Measurements from ENCODE around the gene APOBEC2. TPM values are rescaled to one million over a fixed set of nuclear protein-coding genes. Genes with fewer than 3 reads are reported as not detected.
A peak's percentile ranks its signal among the peaks of the same experiment; 100 is the strongest.

APOBEC2 gene
- total and polyA plus RNA-seq, 2 of the 13 experiments (the other 11 are each of a cell fraction or from before 2014, with no cell fraction given), result 0.09 TPM; not detected in 1

GRCh38 chr6:41073203-41073967 lies 20.4 kb downstream of the APOBEC2 start (continued):
- no peak for TF ChIP-seq ZNF720 (CRISPR knock-in tag; IDR thresholded peaks at IDR 0.05)
- TF ChIP-seq IKZF1 (IDR thresholded peaks at IDR 0.05), result no peak
- 0 out of 2 replicates have a peak, but pooled peaks have one; percentile 59 for TF ChIP-seq ZC3H4 (CRISPR knock-in tag; IDR thresholded peaks at IDR 0.05; ENCODE audit: borderline replicate concordance)
- no peak; the same call in 1 of the 2 replicates for TF ChIP-seq SMYD3 (CRISPR knock-in tag; IDR thresholded peaks at IDR 0.05)
- no peak for TF ChIP-seq ZBTB49 (CRISPR knock-in tag; IDR thresholded peaks at IDR 0.05; ENCODE audit: borderline replicate concordance)
- TF ChIP-seq, protein P1, sequence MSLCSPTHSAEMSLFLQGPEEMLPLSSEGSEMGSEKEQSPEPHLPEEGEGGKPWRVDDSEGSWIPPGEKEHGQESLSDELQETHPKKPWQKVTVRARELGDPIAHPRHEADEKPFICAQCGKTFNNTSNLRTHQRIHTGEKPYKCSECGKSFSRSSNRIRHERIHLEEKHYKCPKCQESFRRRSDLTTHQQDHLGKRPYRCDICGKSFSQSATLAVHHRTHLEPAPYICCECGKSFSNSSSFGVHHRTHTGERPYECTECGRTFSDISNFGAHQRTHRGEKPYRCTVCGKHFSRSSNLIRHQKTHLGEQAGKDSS (CRISPR knock-in tag; IDR thresholded peaks at IDR 0.05; ENCODE audit: borderline replicate concordance, low read depth), result no peak
- peak; percentile 61; the same call in 1 of the 2 replicates for TF ChIP-seq ZNF546 (CRISPR knock-in tag; conservative IDR thresholded peaks at IDR 0.05)
- no peak for TF ChIP-seq RERE (CRISPR knock-in tag; IDR thresholded peaks at IDR 0.05; ENCODE audit: low read depth)
- TF ChIP-seq PRPF4 (IDR thresholded peaks at IDR 0.05; ENCODE audit: low read depth, low read length, poor library complexity, severe bottlenecking), result no peak
- no peak for TF ChIP-seq NFRKB (IDR thresholded peaks at IDR 0.05)
- TF ChIP-seq MAFK (conservative IDR thresholded peaks at IDR 0.05 in 1 of 2, IDR thresholded peaks at IDR 0.05 in 1 of 2; ENCODE audit: low read length in 2 of 2), result no peak
- peak; percentile 56; the same call in 1 of the 2 replicates for TF ChIP-seq EEA1 (CRISPR knock-in tag; IDR thresholded peaks at IDR 0.05; ENCODE audit: borderline replicate concordance)
- TF ChIP-seq, protein P2, sequence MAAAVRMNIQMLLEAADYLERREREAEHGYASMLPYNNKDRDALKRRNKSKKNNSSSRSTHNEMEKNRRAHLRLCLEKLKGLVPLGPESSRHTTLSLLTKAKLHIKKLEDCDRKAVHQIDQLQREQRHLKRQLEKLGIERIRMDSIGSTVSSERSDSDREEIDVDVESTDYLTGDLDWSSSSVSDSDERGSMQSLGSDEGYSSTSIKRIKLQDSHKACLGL (CRISPR knock-in tag; IDR thresholded peaks at IDR 0.05), result no peak; the same call in 1 of the 2 replicates
- peak; percentile 63; the same call in 1 of the 2 replicates for TF ChIP-seq MED1 (CRISPR knock-in tag; IDR thresholded peaks at IDR 0.05)
- TF ChIP-seq ZNF83 (CRISPR knock-in tag; IDR thresholded peaks at IDR 0.05; ENCODE audit: borderline replicate concordance), result no peak; the same call in 1 of the 2 replicates
- no peak for TF ChIP-seq ZC3H13 (CRISPR knock-in tag; IDR thresholded peaks at IDR 0.05)
- peak; percentile 63; the same call in 1 of the 2 replicates for TF ChIP-seq ZFAT (CRISPR knock-in tag; conservative IDR thresholded peaks at IDR 0.05)
- peak; percentile 69 for TF ChIP-seq RNF2 (conservative IDR thresholded peaks at IDR 0.05; ENCODE audit: low read depth)
- TF ChIP-seq, protein P3, sequence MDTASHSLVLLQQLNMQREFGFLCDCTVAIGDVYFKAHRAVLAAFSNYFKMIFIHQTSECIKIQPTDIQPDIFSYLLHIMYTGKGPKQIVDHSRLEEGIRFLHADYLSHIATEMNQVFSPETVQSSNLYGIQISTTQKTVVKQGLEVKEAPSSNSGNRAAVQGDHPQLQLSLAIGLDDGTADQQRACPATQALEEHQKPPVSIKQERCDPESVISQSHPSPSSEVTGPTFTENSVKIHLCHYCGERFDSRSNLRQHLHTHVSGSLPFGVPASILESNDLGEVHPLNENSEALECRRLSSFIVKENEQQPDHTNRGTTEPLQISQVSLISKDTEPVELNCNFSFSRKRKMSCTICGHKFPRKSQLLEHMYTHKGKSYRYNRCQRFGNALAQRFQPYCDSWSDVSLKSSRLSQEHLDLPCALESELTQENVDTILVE (CRISPR knock-in tag; IDR thresholded peaks at IDR 0.05), result peak; percentile 99
